ENCODE results near the gene FAM199X.

The FAM199X gene

GRCh38 chrX:104165894-104166734 is at the start of gene FAM199X:
FAM199X (plus strand) TSS chrX:104166453; CDS start chrX:104166786, 333 bp downstream.
- H3K4me3 ChIP-seq (ENCODE audit: low read length): peak within 1 kb of the TSS; percentile 79
- peak; percentile 34 for DNase-seq (ENCODE audit: low read depth)
- TF ChIP-seq, protein P1, sequence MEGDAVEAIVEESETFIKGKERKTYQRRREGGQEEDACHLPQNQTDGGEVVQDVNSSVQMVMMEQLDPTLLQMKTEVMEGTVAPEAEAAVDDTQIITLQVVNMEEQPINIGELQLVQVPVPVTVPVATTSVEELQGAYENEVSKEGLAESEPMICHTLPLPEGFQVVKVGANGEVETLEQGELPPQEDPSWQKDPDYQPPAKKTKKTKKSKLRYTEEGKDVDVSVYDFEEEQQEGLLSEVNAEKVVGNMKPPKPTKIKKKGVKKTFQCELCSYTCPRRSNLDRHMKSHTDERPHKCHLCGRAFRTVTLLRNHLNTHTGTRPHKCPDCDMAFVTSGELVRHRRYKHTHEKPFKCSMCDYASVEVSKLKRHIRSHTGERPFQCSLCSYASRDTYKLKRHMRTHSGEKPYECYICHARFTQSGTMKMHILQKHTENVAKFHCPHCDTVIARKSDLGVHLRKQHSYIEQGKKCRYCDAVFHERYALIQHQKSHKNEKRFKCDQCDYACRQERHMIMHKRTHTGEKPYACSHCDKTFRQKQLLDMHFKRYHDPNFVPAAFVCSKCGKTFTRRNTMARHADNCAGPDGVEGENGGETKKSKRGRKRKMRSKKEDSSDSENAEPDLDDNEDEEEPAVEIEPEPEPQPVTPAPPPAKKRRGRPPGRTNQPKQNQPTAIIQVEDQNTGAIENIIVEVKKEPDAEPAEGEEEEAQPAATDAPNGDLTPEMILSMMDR (conservative IDR thresholded peaks at IDR 0.05; ENCODE audit: low read depth, low read length): peak; percentile 48

DNA sequence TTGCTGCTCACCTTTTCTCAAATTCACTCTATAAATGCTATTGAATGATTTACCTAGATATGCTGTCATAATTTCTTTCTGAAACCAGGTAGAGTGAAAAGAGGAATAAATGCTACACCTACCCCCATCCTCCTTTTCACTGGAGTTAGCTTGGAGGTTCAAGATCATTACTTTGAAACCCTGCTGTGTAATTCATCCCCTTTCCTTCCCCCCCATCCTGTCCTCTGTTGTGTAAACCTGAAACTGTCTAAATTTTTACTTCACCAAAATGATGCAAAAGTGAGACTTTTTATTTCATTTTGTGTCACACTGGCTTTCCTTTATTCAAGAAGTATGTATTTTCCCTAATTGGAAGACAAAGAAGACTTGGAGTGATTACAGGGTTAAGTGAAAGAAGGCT is 48.5 kb upstream of the FAM199X start:
- TF ChIP-seq, protein P1 (conservative IDR thresholded peaks at IDR 0.05; ENCODE audit: low read depth, low read length): no peak
- no peak for DNase-seq (ENCODE audit: low read depth)
- H3K4me3 ChIP-seq (ENCODE audit: low read length): no peak overlapping the region

DNA sequence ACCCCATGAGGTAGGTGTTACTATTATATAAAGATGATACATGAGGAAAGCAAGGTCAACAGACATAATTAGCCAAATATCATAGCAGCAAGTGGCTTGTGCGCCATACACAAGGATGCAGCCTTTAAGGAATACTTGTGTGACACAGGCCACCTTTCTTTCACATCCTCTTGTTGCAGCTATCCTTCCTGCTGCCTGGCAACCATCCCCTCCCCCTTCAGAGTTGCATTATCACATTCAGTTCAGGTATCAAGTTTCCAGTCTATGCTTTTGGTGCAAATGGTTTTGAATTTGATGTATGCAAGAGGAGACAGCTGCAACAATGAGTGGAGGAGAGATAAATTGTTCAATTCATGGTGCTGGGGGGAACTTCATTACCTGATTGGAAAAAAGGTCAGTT is 47.5 kb upstream of the FAM199X start:
- TF ChIP-seq, protein P1 (conservative IDR thresholded peaks at IDR 0.05; ENCODE audit: low read depth, low read length): no peak
- no peak for DNase-seq (ENCODE audit: low read depth)
- no peak overlapping the region for H3K4me3 ChIP-seq (ENCODE audit: low read length)

DNA sequence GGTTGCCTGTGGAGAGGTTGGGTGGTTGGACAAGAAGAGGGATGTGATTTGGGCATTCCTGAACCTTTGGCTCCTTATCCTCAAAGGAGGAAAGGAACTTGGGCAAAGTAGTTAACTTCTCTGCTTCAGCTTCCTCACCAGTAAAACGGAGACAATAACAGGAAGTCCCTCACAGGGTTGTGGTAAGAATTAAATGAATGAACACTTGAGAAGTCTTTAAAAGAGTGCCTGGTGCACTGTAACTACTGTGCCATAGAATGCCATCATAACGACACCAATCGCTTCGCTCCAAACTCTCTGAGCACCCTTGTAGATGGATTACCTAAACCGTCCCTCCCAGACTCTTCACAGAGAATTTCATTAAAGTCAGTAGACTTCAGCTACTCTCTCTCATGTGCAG is 43.4 kb upstream of the FAM199X start:
- TF ChIP-seq, protein P1 (conservative IDR thresholded peaks at IDR 0.05; ENCODE audit: low read depth, low read length): no peak
- H3K4me3 ChIP-seq (ENCODE audit: low read length): no peak overlapping the region
- no peak for DNase-seq (ENCODE audit: low read depth)

DNA sequence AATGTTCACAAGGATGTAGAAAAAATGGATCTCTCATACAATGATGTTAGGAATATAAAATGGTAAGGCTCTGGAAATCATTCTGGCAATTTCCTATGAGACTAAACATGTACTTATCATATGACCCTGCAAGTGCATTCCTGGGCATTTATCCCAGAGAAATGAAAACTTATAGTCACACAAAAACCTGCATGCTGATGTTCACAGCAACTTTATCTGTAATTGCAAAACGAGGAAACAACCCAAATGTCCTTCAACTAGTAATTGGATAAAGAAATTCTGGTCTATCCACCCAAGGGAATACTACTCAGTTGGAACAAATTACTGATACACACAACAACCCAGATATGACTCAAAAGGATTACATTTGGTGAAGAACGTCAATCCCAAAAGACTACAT is 39.4 kb upstream of the FAM199X start:
- no peak for DNase-seq (ENCODE audit: low read depth)
- TF ChIP-seq, protein P1 (conservative IDR thresholded peaks at IDR 0.05; ENCODE audit: low read depth, low read length): no peak
- H3K4me3 ChIP-seq (ENCODE audit: low read length): no peak overlapping the region

DNA sequence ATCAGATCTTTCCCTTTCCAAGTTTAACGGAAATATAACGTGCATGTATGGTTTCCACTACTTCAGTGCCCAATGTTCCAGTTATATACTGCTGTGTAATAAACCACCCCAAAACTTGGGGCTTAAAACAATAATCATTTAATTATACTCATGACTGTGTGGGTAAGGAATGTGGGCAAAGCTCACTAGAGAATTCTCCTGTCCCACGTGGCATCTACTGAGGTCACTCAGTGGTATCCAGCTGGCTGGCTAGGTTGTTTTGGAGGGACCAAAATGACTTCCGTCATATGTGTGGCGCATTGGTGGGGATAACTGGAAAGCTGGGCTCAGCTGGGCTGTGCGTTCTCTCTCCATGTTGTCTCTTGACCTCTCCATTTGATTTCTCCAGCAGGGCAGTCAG is 35.4 kb upstream of the FAM199X start:
- no peak for DNase-seq (ENCODE audit: low read depth)
- no peak overlapping the region for H3K4me3 ChIP-seq (ENCODE audit: low read length)
- TF ChIP-seq, protein P1 (conservative IDR thresholded peaks at IDR 0.05; ENCODE audit: low read depth, low read length): no peak
